Measurements from ENCODE around the gene DNALI1. TPM values are rescaled to one million over a fixed set of nuclear protein-coding genes. Genes with fewer than 3 reads are reported as not detected.
"Not testable (repeated sequence)": the region's sequence is repeated elsewhere in the genome, so short reads cannot be mapped to it uniquely, and the experiment has no call there.

Gene DNALI1
- not detected for total RNA-seq

DNA sequence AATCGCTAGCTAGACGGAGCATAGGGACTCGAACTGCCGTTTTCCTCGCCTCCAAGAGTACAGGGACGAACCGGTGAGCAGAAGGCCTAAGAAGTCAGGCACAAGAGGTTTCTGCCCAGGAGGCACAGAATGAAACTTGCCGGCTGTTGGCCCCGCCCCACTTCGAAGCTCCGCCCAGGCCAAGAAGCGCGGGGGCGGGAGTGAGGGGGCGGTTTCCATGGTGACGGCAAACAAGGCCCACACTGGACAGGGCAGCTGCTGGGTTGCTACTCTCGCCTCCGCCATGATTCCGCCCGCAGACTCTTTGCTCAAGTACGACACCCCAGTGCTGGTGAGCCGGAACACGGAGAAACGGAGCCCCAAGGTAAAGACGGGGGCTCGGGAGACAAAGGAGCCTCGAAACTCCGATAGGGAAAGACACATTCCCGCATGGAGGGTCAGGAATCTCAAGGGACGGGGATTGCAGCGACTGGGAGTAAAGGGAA lies at the start of gene DNALI1:
Gene DNALI1, plus strand, starts transcription at position 229 of the 485 bp plus-strand sequence. Its CDS starts 55 bp downstream, at position 284.
- ChIA-PET POLR2A (no interaction called here), CTCF (no interaction called here)

DNA sequence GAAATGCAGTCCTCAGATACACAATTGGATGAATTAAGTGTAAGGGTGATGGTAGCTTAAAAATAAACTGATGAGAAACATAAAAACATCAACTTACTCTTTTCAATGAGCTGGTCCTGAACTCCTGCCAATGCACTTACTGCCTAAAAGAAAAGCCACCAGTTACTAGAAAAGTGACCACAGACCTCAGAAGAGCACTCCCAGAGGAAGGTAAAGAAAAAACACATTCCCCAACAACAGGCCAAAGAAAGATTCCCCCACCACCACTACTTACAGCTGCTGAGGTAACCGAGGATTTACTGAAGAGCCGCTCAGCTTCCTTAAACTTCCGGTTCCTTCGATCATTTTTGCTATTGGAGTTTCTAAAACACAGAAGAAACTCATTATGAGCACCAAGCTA lies 47.6 kb upstream of the DNALI1 start:
- POLR2A ChIA-PET: no interaction called here
- CTCF ChIA-PET: interaction anchor here (1.6 kb wide), 1 partner anchor 22 kb away, joined by 5 read pairs; no protein-coding TSS in a partner anchor

GRCh38 chr1:37513795-37514349 lies 42.9 kb upstream of the DNALI1 start:
- ChIA-PET POLR2A (interaction anchor here (0.6 to 1.7 kb wide), 6 partner anchors 11 to 40 kb away, joined by 3 to 9 read pairs (median 4); no protein-coding TSS in a partner anchor), CTCF (interaction anchor here (0.6 to 1.9 kb wide), 7 partner anchors 17 to 682 kb away, joined by 3 to 7 read pairs (median 3); no protein-coding TSS in a partner anchor)

DNA sequence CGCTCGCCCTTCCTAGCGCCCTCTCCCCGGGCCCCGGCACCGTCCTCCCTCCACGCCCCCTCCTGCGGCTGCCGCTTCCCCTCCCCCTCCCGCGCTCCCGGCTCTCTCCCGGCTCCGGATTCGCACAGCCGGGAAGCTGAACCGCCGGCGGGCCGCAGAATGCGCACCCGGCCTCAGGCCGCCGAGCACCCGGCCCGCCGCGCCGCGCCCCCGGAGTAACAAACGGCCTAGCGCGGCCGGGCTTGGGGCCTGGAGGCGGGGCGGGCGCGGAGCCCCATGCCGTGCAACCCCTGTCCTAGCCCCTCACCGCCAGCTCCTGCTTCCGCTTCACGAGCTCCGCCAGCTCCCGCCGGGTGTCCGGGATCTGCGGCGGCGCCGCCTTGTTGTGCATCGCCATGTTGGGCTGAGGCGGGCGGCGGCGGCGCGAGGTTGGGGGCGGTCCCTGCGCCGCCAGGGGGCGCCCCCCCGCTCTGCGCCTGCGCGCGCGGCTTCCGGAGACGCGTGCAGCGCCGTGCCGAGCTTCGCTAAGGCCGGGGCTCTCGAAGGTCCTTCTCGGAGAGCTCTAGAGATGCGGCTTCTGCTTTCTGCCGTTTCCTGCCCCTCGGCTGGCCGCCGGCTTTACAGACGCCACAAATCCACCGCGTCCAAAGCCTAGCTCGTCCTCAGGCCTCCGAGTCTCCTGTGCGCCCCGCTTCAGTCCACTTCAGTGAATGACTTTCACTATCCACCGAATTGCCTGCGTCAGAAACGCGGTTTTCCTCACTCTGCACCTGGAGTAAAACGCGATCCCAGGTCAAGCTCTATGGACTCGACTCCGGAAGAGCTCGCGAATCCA lies 42.2 kb upstream of the DNALI1 start, which contains the start of gene MEAF6:
Gene MEAF6, minus strand, starts transcription at position 417 of the 835 bp plus-strand sequence. Its CDS starts 20 bp downstream, at position 397.
- ChIA-PET CTCF (interaction anchor here (0.6 to 1.9 kb wide), 8 partner anchors 18 to 683 kb away, joined by 3 to 7 read pairs (median 3); no protein-coding TSS in a partner anchor), POLR2A (interaction anchor here (0.5 to 1.7 kb wide), 8 partner anchors 10 to 41 kb away, joined by 3 to 9 read pairs (median 5); no protein-coding TSS in a partner anchor)

DNA sequence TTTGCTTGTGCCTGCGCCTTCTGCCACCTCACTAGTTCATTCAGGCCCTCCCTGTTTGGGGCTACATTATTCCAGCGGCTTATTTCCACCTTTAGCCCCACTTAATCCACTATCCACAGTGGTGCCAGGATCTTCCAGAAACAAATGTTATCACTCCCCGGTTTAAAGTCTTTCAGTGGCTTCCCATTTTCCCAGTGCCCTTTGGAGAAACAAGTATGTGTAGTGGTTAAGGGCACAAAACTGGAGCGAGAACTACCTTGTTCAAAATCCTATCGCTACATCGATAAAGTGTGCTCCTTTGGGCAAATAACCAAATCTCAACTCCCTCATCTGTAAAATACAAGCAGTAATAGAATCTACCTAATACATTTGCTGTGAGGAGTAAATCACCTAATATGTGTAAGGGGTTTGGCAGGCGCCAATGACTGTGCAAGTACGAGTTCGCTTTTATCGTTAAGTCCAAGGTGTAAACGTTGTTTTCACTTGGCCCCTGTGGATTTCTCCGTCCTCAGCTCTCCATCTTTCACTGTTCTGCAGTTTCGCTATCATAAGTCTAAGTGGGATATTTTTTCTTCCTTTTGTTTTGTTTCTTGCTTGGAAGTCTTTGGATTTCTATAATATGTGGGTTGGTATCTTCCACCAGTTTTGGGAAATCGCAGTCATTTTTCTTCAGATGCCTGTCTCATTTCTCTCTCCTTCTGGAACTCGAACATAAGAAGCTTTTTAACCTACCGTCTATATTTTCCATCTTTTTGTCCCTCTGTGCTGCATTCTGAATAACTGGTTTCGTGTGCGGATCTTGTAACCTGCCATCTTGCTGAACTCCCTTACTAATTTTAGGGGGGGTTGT lies 41.3 kb upstream of the DNALI1 start:
- POLR2A ChIA-PET: interaction anchor here (0.5 to 1.7 kb wide), 5 partner anchors 28 to 42 kb away, joined by 5 to 9 read pairs (median 5); no protein-coding TSS in a partner anchor

GRCh38 chr1:37517569-37517968 lies 39.2 kb upstream of the DNALI1 start:
- ChIA-PET POLR2A (no interaction called here), CTCF (no interaction called here)

More for the DNA sequence above, 41.3 kb upstream of the DNALI1 start:
- CTCF ChIA-PET: interaction anchor here (1.0 to 1.9 kb wide), 2 partner anchors 40 to 57 kb away, joined by 3 to 7 read pairs; no protein-coding TSS in a partner anchor

GRCh38 chr1:37518241-37518640 lies 38.5 kb upstream of the DNALI1 start:
- CTCF ChIA-PET: not testable (repeated sequence)
- POLR2A ChIA-PET: interaction anchor here (1.3 kb wide), 1 partner anchor 43 kb away, joined by 8 read pairs; the partner anchor contains the start of gene ZC3H12A

GRCh38 chr1:37518929-37519328 lies 37.8 kb upstream of the DNALI1 start:
- CTCF ChIA-PET: not testable (repeated sequence)
- POLR2A ChIA-PET: interaction anchor here (0.8 to 1.6 kb wide), 4 partner anchors 32 to 171 kb away, joined by 3 to 8 read pairs (median 4); partner anchors contain the start of gene ZC3H12A

DNA sequence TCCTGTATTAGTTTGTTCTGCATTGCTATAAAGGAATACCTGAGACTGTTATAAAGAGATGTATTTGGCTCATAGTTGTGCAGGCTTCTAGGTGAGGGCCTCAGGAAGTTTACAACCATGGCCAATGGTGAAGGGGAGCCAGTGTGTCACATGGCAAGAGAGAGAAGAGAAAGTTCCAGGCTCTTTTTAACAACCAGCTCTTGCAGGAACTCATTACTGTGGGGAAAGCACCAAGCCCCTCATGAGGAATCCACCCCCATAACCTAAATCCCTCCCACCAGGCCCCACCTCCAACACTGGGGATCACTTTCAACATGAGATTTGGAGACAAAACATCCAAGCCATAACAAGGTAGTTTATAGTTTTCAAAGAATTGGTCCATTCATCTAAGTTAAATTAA lies 37.1 kb upstream of the DNALI1 start:
- CTCF ChIA-PET: no interaction called here
- POLR2A ChIA-PET: interaction anchor here (0.8 to 1.6 kb wide), 3 partner anchors 44 to 171 kb away, joined by 3 to 8 read pairs (median 5); partner anchors contain the start of gene ZC3H12A

DNA sequence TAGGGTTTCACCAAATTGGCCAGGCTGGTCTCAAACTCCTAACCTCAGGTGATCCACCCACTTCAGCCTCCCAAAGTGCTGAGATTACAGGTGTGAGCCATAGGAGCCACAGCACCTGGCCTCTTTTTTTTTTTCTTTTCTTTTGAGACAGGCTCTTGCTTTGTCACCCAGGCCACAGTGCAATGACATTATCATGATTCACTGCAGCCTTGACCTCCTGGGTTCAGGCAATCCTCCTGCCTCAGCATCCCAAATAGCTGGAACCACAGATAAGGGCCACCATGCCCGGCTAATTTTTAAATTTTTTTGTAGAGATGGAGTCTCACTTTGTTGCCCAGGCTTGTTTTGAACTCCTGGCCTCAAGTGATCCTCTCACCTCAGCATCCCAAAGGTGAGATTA lies 26.9 kb upstream of the DNALI1 start:
- POLR2A ChIA-PET, CTCF ChIA-PET: not testable (repeated sequence)

- CTCF ChIA-PET: interaction anchor here (0.7 kb wide), 1 partner anchor 1286 kb away, joined by 3 read pairs; no protein-coding TSS in a partner anchor
- POLR2A ChIA-PET: not testable (repeated sequence)
Observed at GRCh38 chr1:37532418-37533156, 24.2 kb upstream of the DNALI1 start.

DNA sequence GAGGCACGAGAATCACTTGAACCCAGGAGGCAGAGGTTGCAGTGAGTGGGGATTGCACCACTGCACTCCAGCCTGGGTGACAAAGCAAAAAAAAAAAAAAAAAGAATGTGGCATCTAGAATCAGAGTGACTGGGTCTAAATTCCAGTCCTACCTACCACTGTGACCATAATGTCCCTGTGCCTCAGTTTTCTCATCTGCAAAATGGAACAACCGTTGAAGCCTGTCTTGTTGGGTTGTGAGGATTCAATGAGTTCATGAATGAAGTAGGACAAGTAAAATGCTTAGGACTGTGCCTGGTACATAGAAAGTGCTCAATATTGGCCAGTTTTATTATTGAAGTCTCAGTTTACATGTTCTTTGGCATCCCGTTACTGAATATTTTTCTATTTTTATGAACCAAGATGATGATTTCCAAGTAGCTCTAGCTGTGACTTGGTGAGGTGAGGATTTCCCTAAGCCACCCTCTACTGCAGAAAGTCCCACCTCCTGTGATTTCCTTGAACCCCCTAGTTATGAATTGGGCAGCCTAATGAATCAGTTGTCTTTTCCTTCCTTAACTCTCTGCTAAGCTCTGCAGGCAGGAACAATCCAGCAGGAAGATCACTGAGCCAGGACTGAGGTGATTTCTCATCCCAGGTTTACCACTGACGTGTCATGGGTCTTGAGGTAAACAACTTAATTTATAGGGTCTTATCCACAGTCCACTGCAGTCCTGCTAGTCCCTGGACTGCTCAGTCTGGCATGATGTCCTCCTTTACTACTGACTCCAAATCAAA lies 23.2 kb upstream of the DNALI1 start:
- CTCF ChIA-PET: no interaction called here
- POLR2A ChIA-PET: no interaction called here

- ChIA-PET POLR2A (no interaction called here), CTCF (no interaction called here)
Observed at GRCh38 chr1:37537378-37537777, 19.4 kb upstream of the DNALI1 start.

DNA sequence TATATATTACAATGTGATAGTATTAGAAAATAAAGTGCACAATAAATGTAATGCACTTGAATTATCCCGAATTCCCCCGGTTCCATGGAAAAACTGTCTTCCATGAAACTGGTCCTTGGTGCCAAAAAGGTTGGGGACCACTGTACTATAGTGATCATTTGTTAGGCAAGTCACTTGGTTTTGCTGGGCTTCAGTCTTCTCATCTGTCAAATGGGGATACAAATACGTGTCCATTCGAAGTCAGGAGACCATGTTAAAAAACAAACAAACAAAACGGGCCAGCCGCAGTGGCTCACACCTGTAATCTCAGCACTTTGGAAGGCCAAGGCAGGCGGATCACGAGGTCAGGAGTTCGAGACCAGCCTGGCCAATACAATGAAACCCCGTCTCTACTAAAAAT lies 17.6 kb upstream of the DNALI1 start:
- CTCF ChIA-PET: interaction anchor here (0.6 kb wide), 1 partner anchor 85 kb away, joined by 4 read pairs; no protein-coding TSS in a partner anchor
- POLR2A ChIA-PET: interaction anchor here (0.8 kb wide), 1 partner anchor 1066 kb away, joined by 10 read pairs; no protein-coding TSS in a partner anchor

- CTCF ChIA-PET: no interaction called here
- POLR2A ChIA-PET: no interaction called here
Observed at GRCh38 chr1:37540036-37540785, 16.5 kb upstream of the DNALI1 start.

DNA sequence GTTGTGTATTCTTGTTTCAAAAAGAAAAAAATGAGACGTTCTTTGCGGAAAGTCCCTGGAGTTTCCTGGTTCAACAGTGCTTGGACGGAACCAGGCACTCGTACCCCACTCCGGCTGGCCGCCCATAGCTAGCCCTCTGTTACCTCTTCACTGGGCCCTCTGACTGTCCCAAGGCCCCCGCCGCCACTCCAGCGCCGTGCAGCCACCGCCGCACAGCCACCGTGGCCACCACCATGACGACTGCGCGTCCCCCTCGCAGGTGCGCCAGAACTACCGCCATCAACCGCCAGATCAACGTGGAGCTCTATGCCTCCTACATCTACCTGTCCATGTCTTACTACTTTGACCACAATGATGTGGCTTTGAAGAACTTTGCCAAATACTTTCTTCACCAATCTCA lies 12.2 kb upstream of the DNALI1 start:
- ChIA-PET POLR2A (no interaction called here), CTCF (interaction anchor here (0.7 kb wide), 2 partner anchors 19 to 81 kb away, joined by 3 to 6 read pairs; no protein-coding TSS in a partner anchor)

DNA sequence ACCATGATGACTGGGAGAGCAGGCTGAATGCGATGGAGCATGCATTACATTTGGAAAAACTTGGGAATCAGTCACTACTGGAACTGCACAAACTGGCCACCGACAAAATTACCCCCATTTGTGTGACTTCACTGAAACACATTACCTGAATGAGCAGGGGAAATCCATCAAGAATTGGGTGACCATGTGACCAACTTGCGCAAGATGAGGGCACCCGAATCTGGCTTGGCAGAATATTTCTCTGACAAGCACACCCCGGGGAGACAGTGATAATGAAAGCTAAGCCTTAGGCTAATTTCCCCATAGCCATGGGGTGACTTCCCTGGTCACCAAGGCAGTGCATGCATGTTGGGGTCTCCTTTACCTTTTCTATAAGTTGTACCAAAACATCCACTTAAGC lies 11.7 kb upstream of the DNALI1 start:
- POLR2A ChIA-PET: no interaction called here
- CTCF ChIA-PET: interaction anchor here (0.7 kb wide), 2 partner anchors 19 to 81 kb away, joined by 3 to 6 read pairs; no protein-coding TSS in a partner anchor
